ENCODE data around the gene RBPJ. TPM values are rescaled to one million over a fixed set of nuclear protein-coding genes. Genes with fewer than 3 reads are reported as not detected.

RBPJ gene
- polyA plus RNA-seq, 3 donors = 75.3 to 177 (median 128) TPM

- peaks cover 0 to 3% of the 10 kb centered on the region in 2 donors for H3K36me3 Mint-ChIP-seq
- peaks cover 44% of the 10 kb centered on the region for H3K4me1 Mint-ChIP-seq
- Histone ChIP-seq H3K9me3 (replicated peaks in 1 of 2; ENCODE audit: control insufficient read depth in 1 of 2, insufficient read depth in 1 of 2, low read length in 2 of 2) (no peaks in the 10 kb centered on the region), H3K79me2 (ENCODE audit: insufficient read depth, low read length) (peaks cover 74% of the 10 kb centered on the region), H3K27ac (ENCODE audit: low read depth in 1 of 2, low read length in 2 of 2) (peak overlapping the region; percentile 57 to 91), H3K4me1 (ENCODE audit: control insufficient read depth in 1 of 2, insufficient read depth in 2 of 2, low read length in 2 of 2) (peaks cover 39 to 54% of the 10 kb centered on the region in 2 donors), H4K20me1 (ENCODE audit: insufficient read depth, low read length) (peaks cover 36% of the 10 kb centered on the region), H3K9ac (ENCODE audit: insufficient read depth, low read length, poor library complexity, severe bottlenecking) (peak overlapping the region; percentile 99), H3K4me2 (replicated peaks; ENCODE audit: extremely low read depth, low read length, poor library complexity, severe bottlenecking) (peak overlapping the region; percentile 92), H3K36me3 (replicated peaks in 1 of 2; ENCODE audit: control insufficient read depth in 1 of 2, insufficient read depth in 2 of 2, low read length in 2 of 2) (no peaks in the 10 kb centered on the region), H3K4me3 (replicated peaks in 1 of 3; ENCODE audit: low read depth in 2 of 3, low read length in 3 of 3) (peak overlapping the region; percentile 57 to 93 (median 92)), H2AFZ (ENCODE audit: insufficient read depth, low read depth, low read length, poor library complexity, severe bottlenecking) (peak overlapping the region; percentile 66), H3K27me3 (ENCODE audit: control insufficient read depth in 2 of 2, insufficient read depth in 2 of 2, low read length in 2 of 2) (no peaks in the 10 kb centered on the region)
- DNase-seq = peak; percentile 22 to 31 (median 22)
- under 1% methylated on average over 37 of the region's 52 CpGs for WGBS (ENCODE audit: insufficient coverage)
- H3K9me3 Mint-ChIP-seq = peaks cover 0 to 15% (median 6%) of the 10 kb centered on the region in 7 donors
- peaks cover 0 to 4% (median 0%) of the 10 kb centered on the region in 3 donors for H3K27me3 Mint-ChIP-seq (ENCODE audit: low read depth in 3 of 3)
- H3K4me3 Mint-ChIP-seq = peak overlapping the region; percentile 98 to 99
- peak overlapping the region; percentile 78 to 98 (median 97) for H3K27ac Mint-ChIP-seq
- TF ChIP-seq, protein P1, sequence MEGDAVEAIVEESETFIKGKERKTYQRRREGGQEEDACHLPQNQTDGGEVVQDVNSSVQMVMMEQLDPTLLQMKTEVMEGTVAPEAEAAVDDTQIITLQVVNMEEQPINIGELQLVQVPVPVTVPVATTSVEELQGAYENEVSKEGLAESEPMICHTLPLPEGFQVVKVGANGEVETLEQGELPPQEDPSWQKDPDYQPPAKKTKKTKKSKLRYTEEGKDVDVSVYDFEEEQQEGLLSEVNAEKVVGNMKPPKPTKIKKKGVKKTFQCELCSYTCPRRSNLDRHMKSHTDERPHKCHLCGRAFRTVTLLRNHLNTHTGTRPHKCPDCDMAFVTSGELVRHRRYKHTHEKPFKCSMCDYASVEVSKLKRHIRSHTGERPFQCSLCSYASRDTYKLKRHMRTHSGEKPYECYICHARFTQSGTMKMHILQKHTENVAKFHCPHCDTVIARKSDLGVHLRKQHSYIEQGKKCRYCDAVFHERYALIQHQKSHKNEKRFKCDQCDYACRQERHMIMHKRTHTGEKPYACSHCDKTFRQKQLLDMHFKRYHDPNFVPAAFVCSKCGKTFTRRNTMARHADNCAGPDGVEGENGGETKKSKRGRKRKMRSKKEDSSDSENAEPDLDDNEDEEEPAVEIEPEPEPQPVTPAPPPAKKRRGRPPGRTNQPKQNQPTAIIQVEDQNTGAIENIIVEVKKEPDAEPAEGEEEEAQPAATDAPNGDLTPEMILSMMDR (IDR thresholded peaks at IDR 0.05) = no peak
- intact Hi-C loops (cut with micrococcal nuclease) = loop anchor here in 1 of 2 donors (2.0 to 10.0 kb wide), 2 partner anchors 33 to 237 kb away; no protein-coding TSS in a partner anchor
These were observed 783 bp downstream of the RBPJ start for GRCh38 chr4:26321373-26322221.

- Histone ChIP-seq H3K9me3 (replicated peaks in 1 of 2; ENCODE audit: control insufficient read depth in 1 of 2, insufficient read depth in 1 of 2, low read length in 2 of 2) (no peaks in the 10 kb centered on the region), H3K36me3 (replicated peaks in 1 of 2; ENCODE audit: control insufficient read depth in 1 of 2, insufficient read depth in 2 of 2, low read length in 2 of 2) (no peaks in the 10 kb centered on the region), H3K9ac (ENCODE audit: insufficient read depth, low read length, poor library complexity, severe bottlenecking) (peak overlapping the region; percentile 99), H3K27me3 (ENCODE audit: control insufficient read depth in 2 of 2, insufficient read depth in 2 of 2, low read length in 2 of 2) (no peaks in the 10 kb centered on the region), H3K27ac (ENCODE audit: low read depth in 1 of 2, low read length in 2 of 2) (peak overlapping the region in 1 of 2 donors; percentile 91), H4K20me1 (ENCODE audit: insufficient read depth, low read length) (peaks cover 44% of the 10 kb centered on the region), H3K79me2 (ENCODE audit: insufficient read depth, low read length) (peaks cover 81% of the 10 kb centered on the region), H3K4me1 (ENCODE audit: control insufficient read depth in 1 of 2, insufficient read depth in 2 of 2, low read length in 2 of 2) (peaks cover 39 to 54% of the 10 kb centered on the region in 2 donors), H3K4me2 (replicated peaks; ENCODE audit: extremely low read depth, low read length, poor library complexity, severe bottlenecking) (peak overlapping the region; percentile 92), H3K4me3 (replicated peaks in 1 of 3; ENCODE audit: low read depth in 2 of 3, low read length in 3 of 3) (peak overlapping the region; percentile 57 to 93 (median 92)), H2AFZ (ENCODE audit: insufficient read depth, low read depth, low read length, poor library complexity, severe bottlenecking) (no peak overlapping the region)
- H3K27ac Mint-ChIP-seq = peak overlapping the region in 4 of 7 donors; percentile 96 to 98 (median 97)
- H3K4me3 Mint-ChIP-seq = peak overlapping the region; percentile 98 to 99
- TF ChIP-seq, protein P1 (IDR thresholded peaks at IDR 0.05) = no peak
- peaks cover 0 to 10% (median 3%) of the 10 kb centered on the region in 7 donors for H3K9me3 Mint-ChIP-seq
- H3K4me1 Mint-ChIP-seq = peaks cover 44% of the 10 kb centered on the region
- peaks cover 0 to 4% (median 0%) of the 10 kb centered on the region in 3 donors for H3K27me3 Mint-ChIP-seq (ENCODE audit: low read depth in 3 of 3)
- peaks cover 0 to 2% of the 10 kb centered on the region in 2 donors for H3K36me3 Mint-ChIP-seq
- intact Hi-C loops (cut with micrococcal nuclease) = loop anchor here in 1 of 2 donors (10.0 kb wide), 1 partner anchor 238 kb away; no protein-coding TSS in a partner anchor
- WGBS (ENCODE audit: insufficient coverage) = no CpG with 5 or more reads among the region's 7 CpGs
- no peak for DNase-seq
These were observed 1.5 kb downstream of the RBPJ start for GRCh38 chr4:26322346-26322745.
